ENCODE results near the gene TMEM231. TPM values are rescaled to one million over a fixed set of nuclear protein-coding genes. Genes with fewer than 3 reads are reported as not detected.

The TMEM231 gene
- total RNA-seq, 1 donor from 2014 or later, result 18.2 TPM

- no peaks in the 10 kb centered on the region for H3K36me3 Mint-ChIP-seq
- H3K9me3 Mint-ChIP-seq, result no peaks in the 10 kb centered on the region
- peaks cover 15% of the 10 kb centered on the region for H3K27me3 Mint-ChIP-seq
- H3K27ac Mint-ChIP-seq, result peak overlapping the region; percentile 51
- peaks cover 6% of the 10 kb centered on the region for H3K4me1 Mint-ChIP-seq (ENCODE audit: unreplicated experiment)
- no peak for DNase-seq (ENCODE audit: extremely low spot score, unreplicated experiment)
- TF ChIP-seq, protein P1, sequence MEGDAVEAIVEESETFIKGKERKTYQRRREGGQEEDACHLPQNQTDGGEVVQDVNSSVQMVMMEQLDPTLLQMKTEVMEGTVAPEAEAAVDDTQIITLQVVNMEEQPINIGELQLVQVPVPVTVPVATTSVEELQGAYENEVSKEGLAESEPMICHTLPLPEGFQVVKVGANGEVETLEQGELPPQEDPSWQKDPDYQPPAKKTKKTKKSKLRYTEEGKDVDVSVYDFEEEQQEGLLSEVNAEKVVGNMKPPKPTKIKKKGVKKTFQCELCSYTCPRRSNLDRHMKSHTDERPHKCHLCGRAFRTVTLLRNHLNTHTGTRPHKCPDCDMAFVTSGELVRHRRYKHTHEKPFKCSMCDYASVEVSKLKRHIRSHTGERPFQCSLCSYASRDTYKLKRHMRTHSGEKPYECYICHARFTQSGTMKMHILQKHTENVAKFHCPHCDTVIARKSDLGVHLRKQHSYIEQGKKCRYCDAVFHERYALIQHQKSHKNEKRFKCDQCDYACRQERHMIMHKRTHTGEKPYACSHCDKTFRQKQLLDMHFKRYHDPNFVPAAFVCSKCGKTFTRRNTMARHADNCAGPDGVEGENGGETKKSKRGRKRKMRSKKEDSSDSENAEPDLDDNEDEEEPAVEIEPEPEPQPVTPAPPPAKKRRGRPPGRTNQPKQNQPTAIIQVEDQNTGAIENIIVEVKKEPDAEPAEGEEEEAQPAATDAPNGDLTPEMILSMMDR (conservative IDR thresholded peaks at IDR 0.05), result no peak
- peak overlapping the region; percentile 89 for H3K4me3 Mint-ChIP-seq
Observed at GRCh38 chr16:75494661-75495075, 61.4 kb downstream of the TMEM231 start.

- no peaks in the 10 kb centered on the region for H3K9me3 Mint-ChIP-seq
- H3K4me1 Mint-ChIP-seq (ENCODE audit: unreplicated experiment), result peaks cover 6% of the 10 kb centered on the region
- no peaks in the 10 kb centered on the region for H3K36me3 Mint-ChIP-seq
- no peak overlapping the region for H3K27ac Mint-ChIP-seq
- peaks cover 15% of the 10 kb centered on the region for H3K27me3 Mint-ChIP-seq
- no peak for DNase-seq (ENCODE audit: extremely low spot score, unreplicated experiment)
- TF ChIP-seq, protein P1 (conservative IDR thresholded peaks at IDR 0.05), result no peak
- peak overlapping the region; percentile 89 for H3K4me3 Mint-ChIP-seq
Observed at GRCh38 chr16:75494184-75494583, 61.9 kb downstream of the TMEM231 start.

DNA sequence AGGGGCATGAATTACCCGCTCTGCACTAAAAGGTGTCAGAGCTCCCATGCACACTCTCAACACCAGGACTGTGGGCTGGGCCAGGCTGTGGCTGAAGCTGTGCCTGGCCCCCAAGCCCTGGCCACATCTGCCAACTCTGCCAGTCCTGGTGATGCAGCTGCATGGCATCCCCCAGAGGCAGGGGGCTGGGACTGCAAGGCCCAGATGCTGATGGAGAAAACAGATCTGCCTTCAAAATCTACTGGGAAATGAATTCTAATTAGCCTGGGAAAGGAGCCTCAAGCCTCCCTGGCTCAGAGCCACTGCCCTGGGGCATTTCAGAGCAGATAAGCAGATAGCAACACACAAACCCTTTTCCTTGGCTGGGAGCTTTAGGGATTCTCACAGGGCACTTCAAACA, 64.2 kb downstream of the TMEM231 start:
- H3K4me3 Mint-ChIP-seq, result no peak overlapping the region
- no peaks in the 10 kb centered on the region for H3K36me3 Mint-ChIP-seq
- TF ChIP-seq, protein P1 (conservative IDR thresholded peaks at IDR 0.05), result peak; percentile 34
- peaks cover 7% of the 10 kb centered on the region for H3K4me1 Mint-ChIP-seq (ENCODE audit: unreplicated experiment)
- peaks cover 19% of the 10 kb centered on the region for H3K27me3 Mint-ChIP-seq
- H3K27ac Mint-ChIP-seq, result no peak overlapping the region
- no peak for DNase-seq (ENCODE audit: extremely low spot score, unreplicated experiment)
- no peaks in the 10 kb centered on the region for H3K9me3 Mint-ChIP-seq

GRCh38 chr16:75488322-75488721, 67.7 kb downstream of the TMEM231 start:
- Mint-ChIP-seq H3K9me3 (no peaks in the 10 kb centered on the region), H3K4me3 (no peak overlapping the region), H3K27ac (peak overlapping the region; percentile 21), H3K4me1 (ENCODE audit: unreplicated experiment) (peaks cover 13% of the 10 kb centered on the region), H3K36me3 (no peaks in the 10 kb centered on the region), H3K27me3 (peaks cover 4% of the 10 kb centered on the region)
- TF ChIP-seq, protein P1 (conservative IDR thresholded peaks at IDR 0.05), result no peak
- no peak for DNase-seq (ENCODE audit: extremely low spot score, unreplicated experiment)

Other genes with a start within 250 kb of the TMEM231 start
- gene CFDP1, start 122.7 kb downstream of the TMEM231 start, total RNA-seq (ENCODE audit: low replicate concordance), result 62.5 and 84.9 TPM in 2 replicates
- 37.9 and 46.4 TPM in 2 replicates for gene TMEM170A, start 91.6 kb downstream of the TMEM231 start, total RNA-seq (ENCODE audit: low replicate concordance)
- gene CHST6, start 60.8 kb downstream of the TMEM231 start, total RNA-seq (ENCODE audit: low replicate concordance), result 1.8 and 6.0 TPM in 2 replicates
- gene CHST5, start 20.1 kb downstream of the TMEM231 start, total RNA-seq (ENCODE audit: low replicate concordance), result 0.60 and 1.9 TPM in 2 replicates
- gene GABARAPL2, start 10.1 kb upstream of the TMEM231 start, total RNA-seq (ENCODE audit: low replicate concordance), result 85.6 and 86.2 TPM in 2 replicates
- gene ADAT1, start 67.0 kb upstream of the TMEM231 start, total RNA-seq (ENCODE audit: low replicate concordance), result 39.6 and 51.9 TPM in 2 replicates
- gene KARS1, start 91.4 kb upstream of the TMEM231 start, total RNA-seq (ENCODE audit: low replicate concordance), result 129 and 142 TPM in 2 replicates
- gene TERF2IP, start 91.5 kb upstream of the TMEM231 start, total RNA-seq (ENCODE audit: low replicate concordance), result 38.8 and 44.8 TPM in 2 replicates
- gene CPHXL2, start 120.8 kb upstream of the TMEM231 start, total RNA-seq (ENCODE audit: low replicate concordance), result not detected in 2 replicates
- gene DUXB, start 145.2 kb upstream of the TMEM231 start, total RNA-seq (ENCODE audit: low replicate concordance), result not detected in 2 replicates
- not detected in 2 replicates for gene CPHXL, start 170.2 kb upstream of the TMEM231 start, total RNA-seq (ENCODE audit: low replicate concordance)